NCI-H1092 (cell line): ENCODE measurements around the gene EPOP.
A peak's percentile ranks its signal among the peaks of the same experiment; 100 is the strongest.
"Not testable (repeated sequence)": the region's sequence is repeated elsewhere in the genome, so short reads cannot be mapped to it uniquely, and the experiment has no call there.

Experiments used
- DNase-seq: peaks from one replicate; lab custom pipeline; 2025; lab: John Stamatoyannopoulos, UW

Gene EPOP

GRCh38 chr17:38673707-38674013, 1.1 kb downstream of the EPOP start:
- no peak for DNase-seq

GRCh38 chr17:38672788-38673706, 1.7 kb downstream of the EPOP start:
- DNase-seq, result no peak

DNA sequence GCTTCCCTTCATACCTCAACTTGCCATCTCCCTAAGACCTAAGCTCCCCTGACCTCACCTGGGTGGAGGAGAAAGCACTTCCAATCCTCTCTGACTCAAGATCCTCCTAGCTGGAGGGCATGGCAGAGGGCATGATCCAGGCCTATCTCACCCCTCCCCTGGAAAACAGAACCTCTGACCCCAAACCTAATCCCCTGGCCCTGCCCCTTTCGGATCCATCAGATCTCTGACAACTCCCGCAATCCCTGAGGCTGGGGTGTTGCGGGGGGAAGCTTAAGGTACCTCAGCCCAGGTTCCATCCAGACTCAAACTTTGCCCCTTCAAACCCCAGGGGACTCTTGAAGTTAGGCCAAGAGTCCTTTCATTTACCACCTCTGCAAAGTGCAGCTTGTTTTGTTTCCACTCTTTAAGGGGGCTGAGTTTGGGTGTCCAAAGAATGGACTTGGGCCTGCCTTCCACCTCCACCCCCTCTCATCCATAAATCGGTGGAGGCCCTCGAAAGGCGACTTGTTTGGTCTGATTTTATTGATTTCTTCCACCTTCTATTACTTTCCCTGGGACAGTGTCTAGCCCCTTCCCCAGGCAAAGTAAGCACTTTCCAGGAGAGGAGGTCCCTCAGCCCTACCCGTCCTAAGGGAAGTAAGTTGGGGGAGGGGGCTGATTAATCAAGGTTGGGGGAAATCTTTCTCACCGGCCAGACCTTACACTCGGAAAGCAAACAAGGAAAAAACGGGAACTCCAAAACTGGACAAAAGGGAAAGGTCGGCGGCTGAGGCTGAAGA, 2.6 kb downstream of the EPOP start:
- no peak for DNase-seq

DNA sequence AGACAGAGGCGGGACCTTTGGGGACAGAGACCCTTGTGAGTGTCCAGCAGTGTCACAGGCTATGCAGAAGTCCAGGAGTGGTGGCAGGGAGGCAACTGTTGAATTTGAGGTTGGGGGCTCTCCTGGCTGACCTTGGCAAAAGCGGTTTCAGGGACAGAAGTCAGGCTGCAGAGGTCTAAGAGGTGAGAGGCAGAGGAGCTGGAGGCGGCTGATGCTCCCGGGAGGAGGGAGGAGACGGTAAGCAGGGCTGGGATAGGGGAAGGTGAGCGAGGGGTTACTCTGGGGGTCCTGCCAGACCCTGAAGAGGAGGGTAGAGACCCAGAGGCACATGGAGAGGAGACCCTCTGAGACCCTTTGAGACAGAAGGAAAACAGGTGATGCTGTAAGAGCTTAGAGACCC, 5.2 kb downstream of the EPOP start:
- no peak for DNase-seq

DNA sequence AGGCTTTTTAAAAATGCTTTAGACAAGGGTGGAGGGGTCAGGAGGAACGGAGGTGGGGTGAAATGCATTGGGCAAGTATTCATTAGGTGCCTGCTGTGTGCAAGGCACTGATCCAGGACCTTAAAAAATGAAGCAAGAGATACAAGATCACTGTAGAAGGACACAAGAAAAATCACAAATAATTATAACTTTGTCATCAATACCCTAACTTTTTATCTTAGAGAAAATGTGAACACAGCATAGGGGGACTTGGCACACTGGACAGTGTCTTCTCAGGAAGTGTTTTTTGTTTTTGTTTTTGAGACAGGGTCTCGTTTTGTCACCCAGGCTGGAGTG, 7.0 kb downstream of the EPOP start:
- DNase-seq, result no peak

GRCh38 chr17:38667099-38667786, 7.5 kb downstream of the EPOP start:
- peak; percentile 69 for DNase-seq

- no peak for DNase-seq
These were observed 10.7 kb downstream of the EPOP start for GRCh38 chr17:38663964-38664644.

DNA sequence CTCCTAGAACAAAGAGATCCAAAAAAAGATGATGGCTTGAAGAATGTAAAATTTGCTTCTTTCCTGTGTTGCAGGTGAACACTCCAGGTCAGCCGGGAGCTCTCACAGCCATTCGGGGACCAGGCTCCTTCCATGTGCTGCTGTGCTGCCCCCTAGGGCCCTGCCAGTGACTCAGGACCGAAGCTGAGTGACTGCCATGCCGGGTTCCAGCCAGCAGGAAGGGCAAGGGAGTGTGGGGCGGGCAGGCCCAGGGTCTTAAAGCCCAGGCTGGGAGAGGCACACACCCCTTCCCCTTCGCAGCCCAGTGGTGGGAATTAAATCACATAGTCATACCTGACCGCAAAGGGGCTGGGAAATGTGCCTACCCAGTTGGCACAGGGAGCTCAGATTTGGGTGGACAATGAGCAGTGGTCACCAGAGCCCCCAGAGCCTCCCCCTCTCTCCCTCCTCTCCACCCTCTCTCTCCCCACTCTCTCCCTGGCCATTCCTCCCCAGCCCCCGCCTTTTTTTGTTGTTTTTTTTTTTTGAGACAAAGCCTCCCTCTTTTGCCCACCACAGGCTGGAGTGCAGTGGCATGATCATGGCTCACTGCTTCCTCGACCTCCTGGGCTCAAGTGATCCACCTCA, 11.5 kb downstream of the EPOP start:
- peak; percentile 75 for DNase-seq

GRCh38 chr17:38660097-38661025, 14.4 kb downstream of the EPOP start:
- DNase-seq, result no peak

GRCh38 chr17:38659415-38659814, 15.3 kb downstream of the EPOP start:
- no peak for DNase-seq

GRCh38 chr17:38658741-38659345, 15.9 kb downstream of the EPOP start:
- DNase-seq, result peak; percentile 40

DNA sequence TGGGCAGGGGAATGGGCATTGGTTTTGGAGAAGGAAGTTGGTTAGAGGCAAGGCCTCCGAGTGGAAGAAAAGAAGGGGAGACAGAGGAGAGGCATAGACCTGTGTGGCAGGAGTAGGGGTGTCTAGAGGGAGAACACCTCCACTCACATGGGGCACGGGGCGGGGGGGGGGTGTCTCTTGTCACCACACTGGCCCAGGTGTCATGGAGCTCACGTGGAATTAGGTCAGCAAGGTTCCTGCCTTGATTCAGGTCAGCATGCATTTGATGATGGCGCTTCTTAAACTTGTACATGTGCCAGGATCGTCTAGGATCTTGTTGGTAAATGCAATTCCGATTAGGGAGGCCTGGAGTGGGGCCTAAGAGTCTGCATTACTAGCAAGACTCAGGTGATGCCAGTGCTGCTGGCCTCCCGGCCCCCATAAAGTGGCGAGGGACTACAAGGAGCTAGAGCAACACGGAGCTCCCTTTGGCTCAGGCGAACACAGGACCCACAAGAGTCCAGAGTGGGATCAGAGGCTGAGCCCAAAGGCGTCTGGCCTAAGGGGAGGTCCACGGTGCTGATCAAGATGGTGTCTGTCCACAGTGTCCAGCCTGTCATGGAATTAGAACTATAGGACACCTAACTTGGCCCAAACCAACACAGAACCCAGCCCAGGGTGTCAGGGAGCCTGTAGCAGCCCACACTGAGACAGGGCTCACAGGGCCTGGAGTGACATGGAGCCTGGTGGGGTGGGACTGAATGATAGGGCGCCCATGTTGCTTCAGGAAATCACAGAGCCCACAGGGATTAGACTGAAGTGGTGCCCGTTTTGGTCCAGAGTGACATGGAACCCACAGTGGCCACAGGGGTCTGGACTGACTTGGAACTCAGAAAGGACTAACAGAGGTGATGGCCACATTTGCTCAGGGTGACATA, 16.7 kb downstream of the EPOP start:
- DNase-seq, result no peak

DNA sequence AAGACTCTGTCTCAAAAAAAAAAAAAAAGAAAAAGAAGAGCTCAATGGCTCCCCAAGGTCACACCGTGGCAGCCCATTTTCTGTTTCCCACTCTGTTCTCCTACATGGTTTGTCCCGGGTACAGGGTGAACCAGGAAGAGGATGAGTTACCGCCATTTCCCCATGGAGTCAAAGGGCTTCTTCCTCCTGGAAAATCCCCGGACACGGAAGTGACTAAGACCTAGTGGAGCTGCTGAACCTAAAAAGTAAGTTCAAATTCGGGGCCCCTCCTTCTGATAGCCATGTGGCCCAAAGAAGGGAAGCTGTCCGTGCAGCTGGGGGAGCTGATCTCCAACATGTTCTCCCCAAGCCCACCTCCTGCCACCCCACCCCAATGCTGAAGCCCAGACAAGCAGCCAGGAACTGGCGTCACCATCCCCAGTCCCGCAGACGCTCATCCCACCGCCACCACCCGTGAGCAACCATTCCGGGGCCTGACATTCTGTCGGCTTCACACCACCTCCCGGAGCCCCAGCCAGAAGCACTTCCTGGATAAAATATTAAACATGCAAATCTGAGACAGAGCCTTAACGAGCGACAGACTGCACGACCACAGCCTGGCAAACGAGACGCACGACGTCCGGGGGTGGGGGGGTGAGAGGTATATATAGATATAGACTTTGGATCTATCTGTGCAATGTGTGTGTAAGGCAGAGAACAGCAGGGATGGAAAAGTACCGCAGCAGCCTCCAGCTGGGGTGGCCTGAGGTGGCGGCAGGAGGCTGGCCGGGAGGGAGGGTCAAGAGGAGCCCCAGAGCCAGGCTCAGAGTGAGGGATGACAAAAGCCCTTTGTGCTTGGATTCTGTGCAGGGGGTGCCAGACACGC, 17.6 kb downstream of the EPOP start:
- no peak for DNase-seq

GRCh38 chr17:38654411-38655398, 20.1 kb downstream of the EPOP start:
- DNase-seq, result no peak

- DNase-seq, result no peak
These were observed 21.1 kb downstream of the EPOP start for GRCh38 chr17:38653679-38654078.

GRCh38 chr17:38653230-38653629, 21.5 kb downstream of the EPOP start:
- no peak for DNase-seq

DNA sequence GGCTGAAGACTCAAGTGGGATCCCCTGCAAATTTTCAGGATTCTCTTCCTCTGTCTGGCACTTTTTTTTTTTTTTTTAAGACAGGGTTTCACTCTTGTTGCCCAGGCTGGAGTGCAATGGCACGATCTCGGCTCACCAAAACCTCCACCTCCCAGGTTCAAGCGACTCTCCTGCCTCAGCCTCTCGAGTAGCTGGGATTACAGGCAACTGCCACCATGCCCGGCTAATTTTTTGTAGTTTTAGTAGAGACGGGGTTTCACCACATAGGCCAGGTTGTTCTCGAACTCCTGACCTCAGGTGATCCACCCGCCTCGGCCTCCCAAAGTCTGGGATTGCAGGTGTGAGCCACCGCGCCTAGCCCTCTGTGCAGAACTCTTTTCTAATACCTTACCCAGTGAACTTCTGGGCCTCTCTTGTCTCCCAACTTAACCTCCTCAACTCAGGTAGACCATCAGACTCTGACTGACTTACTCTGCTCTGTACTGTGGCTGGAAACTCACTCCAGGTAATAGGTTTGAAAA, 24.0 kb downstream of the EPOP start:
- not testable (repeated sequence) for DNase-seq
